HG03432 (cell line): ENCODE data around the gene CREB5.
A peak's percentile ranks its signal among the peaks of the same experiment; 100 is the strongest.

Source experiments
- ATAC-seq: cut with Tn5 transposase; IDR thresholded peaks from one replicate; pipeline ENCODE4 v1.9.1; 2021; ENCODE audit warnings: mild to moderate bottlenecking, moderate library complexity; ENCODE audit not compliant: unreplicated experiment

The CREB5 gene

GRCh38 chr7:28729281-28729680 lies 317.0 kb downstream of the CREB5 start:
- ATAC-seq, result no peak

GRCh38 chr7:28729727-28730126 lies 317.4 kb downstream of the CREB5 start:
- no peak for ATAC-seq

- ATAC-seq, result no peak
Observed at GRCh38 chr7:28731092-28731658, 318.9 kb downstream of the CREB5 start.

GRCh38 chr7:28732071-28732869 lies 320.0 kb downstream of the CREB5 start:
- ATAC-seq, result no peak

GRCh38 chr7:28733035-28733434 lies 320.7 kb downstream of the CREB5 start:
- no peak for ATAC-seq

- no peak for ATAC-seq
Observed at GRCh38 chr7:28738412-28738811, 326.1 kb downstream of the CREB5 start.

GRCh38 chr7:28739128-28739527 lies 326.8 kb downstream of the CREB5 start:
- no peak for ATAC-seq

GRCh38 chr7:28739826-28740225 lies 327.5 kb downstream of the CREB5 start:
- no peak for ATAC-seq

GRCh38 chr7:28744951-28745350 lies 332.6 kb downstream of the CREB5 start:
- no peak for ATAC-seq

GRCh38 chr7:28745351-28745750 lies 333.0 kb downstream of the CREB5 start:
- no peak for ATAC-seq

- ATAC-seq, result no peak
Observed at GRCh38 chr7:28747404-28747803, 335.1 kb downstream of the CREB5 start.

GRCh38 chr7:28747854-28748253 lies 335.5 kb downstream of the CREB5 start:
- ATAC-seq, result no peak

GRCh38 chr7:28748346-28748745 lies 336.0 kb downstream of the CREB5 start:
- ATAC-seq, result no peak

- peak; percentile 51 for ATAC-seq
Observed at GRCh38 chr7:28748933-28749584, 336.7 kb downstream of the CREB5 start.

- no peak for ATAC-seq
Observed at GRCh38 chr7:28749638-28750037, 337.3 kb downstream of the CREB5 start.

- no peak for ATAC-seq
Observed at GRCh38 chr7:28750981-28751380, 338.7 kb downstream of the CREB5 start.

- no peak for ATAC-seq
Observed at GRCh38 chr7:28753613-28754012, 341.3 kb downstream of the CREB5 start.

- ATAC-seq, result no peak
Observed at GRCh38 chr7:28754027-28754426, 341.7 kb downstream of the CREB5 start.

GRCh38 chr7:28754447-28754846 lies 342.1 kb downstream of the CREB5 start:
- no peak for ATAC-seq

- ATAC-seq, result no peak
Observed at GRCh38 chr7:28755255-28755654, 342.9 kb downstream of the CREB5 start.

- no peak for ATAC-seq
Observed at GRCh38 chr7:28758186-28758585, 345.9 kb downstream of the CREB5 start.

GRCh38 chr7:28759475-28759971 lies 347.2 kb downstream of the CREB5 start:
- ATAC-seq, result no peak
